SJCRH30 (cell line): ENCODE measurements around the gene C1orf74. TPM values are rescaled to one million over a fixed set of nuclear protein-coding genes. Genes with fewer than 3 reads are reported as not detected.
A peak's percentile ranks its signal among the peaks of the same experiment; 100 is the strongest.

Source experiments
- DNase-seq, 2 experiments: peaks; one replicate each; pipeline ENCODE4 v3.0.0-alpha.2; 2015 to 2020
- H3K27ac ChIP-seq: fragments of 250-450 bp; sonication (Bioruptor Pico); 2 replicates; pipeline ENCODE4 v1.5.1; 2020; ENCODE audit warnings: mild to moderate bottlenecking, moderate library complexity
- H3K27me3 ChIP-seq: fragments of 250-450 bp; sonication (Bioruptor Pico); 2 replicates; pipeline ENCODE4 v1.5.1; 2020; ENCODE audit warnings: mild to moderate bottlenecking, moderate library complexity
- H3K36me3 ChIP-seq: fragments of 250-450 bp; sonication (Bioruptor Pico); 2 replicates; pipeline ENCODE4 v1.5.1; 2020; ENCODE audit warnings: mild to moderate bottlenecking, moderate library complexity
- H3K4me1 ChIP-seq: fragments of 250-450 bp; sonication (Bioruptor Pico); 2 replicates; pipeline ENCODE4 v1.5.1; 2020; ENCODE audit warnings: mild to moderate bottlenecking, moderate library complexity
- H3K4me3 ChIP-seq: fragments of 250-450 bp; sonication (Bioruptor Pico); 2 replicates; pipeline ENCODE4 v1.5.1; 2020; ENCODE audit warnings: mild to moderate bottlenecking, moderate library complexity
- H3K9me3 ChIP-seq: fragments of 250-450 bp; sonication (Bioruptor Pico); replicated peaks from 2 replicates; pipeline ENCODE4 v1.5.1; 2020; ENCODE audit warnings: mild to moderate bottlenecking, moderate library complexity
- total RNA-seq: library from RNA; depleted of rRNA; stranded (reverse); fragments of >200 nt; shearing (Covaris generic); gene quantifications from 2 replicates; pipeline ENCODE4 v1.2.3, GENCODE V29; 2014; rRNA removed

C1orf74 gene
- total RNA-seq, result 5.4 and 6.0 TPM in 2 replicates

DNA sequence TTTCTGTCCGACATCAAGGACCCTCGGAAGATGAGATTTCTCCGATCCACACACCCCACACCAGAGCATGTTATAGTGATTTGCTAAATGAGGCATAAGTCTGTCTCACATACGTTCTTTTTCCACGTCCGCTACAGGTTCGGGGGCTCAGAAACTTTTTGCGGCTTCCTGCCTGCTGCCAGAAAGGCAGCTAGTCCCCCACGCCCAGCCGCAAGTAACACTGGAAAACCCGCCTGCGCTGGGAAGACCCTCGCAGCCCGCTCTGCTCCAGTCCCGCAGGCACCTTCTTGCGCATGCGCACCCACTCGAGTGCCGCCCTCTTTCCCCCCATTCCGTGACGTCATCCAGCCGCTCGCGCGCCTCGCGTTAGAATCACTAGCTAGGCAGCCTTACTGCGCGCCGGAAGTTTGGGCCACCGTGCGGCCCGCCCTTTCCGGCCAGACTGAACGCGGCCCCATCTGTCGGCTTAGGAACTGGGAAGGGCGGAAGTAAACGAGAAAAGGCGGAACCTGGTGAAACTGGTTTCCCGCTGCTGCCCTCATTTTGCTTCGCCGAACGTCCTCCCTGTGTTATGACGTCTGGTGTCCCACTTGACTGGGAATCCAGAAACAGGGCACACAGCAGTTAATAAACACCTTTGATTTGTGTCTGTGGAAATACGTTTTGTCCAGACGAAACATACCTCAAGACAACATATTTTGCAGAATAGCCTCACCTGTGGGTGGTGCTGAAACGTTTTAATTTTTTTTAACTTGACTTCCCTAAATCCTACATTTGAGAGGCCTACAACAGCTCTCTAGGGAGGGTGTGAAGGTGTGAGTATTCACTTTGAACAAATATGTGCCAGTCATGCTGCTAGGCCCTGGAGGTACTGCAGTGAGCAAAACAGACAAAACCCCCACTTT is at the start of gene C1orf74:
C1orf74 (minus strand) TSS at position 295 of the 905 bp plus-strand sequence. CDS start 925 bp downstream, outside the sequence.
- no peaks in the 10 kb centered on the region for H3K27me3 ChIP-seq
- H3K4me1 ChIP-seq, result peaks cover 9% of the 10 kb centered on the region; the same call in 1 of the 2 replicates
- peak within 1 kb of the TSS; percentile 68 for H3K4me3 ChIP-seq
- DNase-seq, result peak; percentile 99 to 100
- H3K9me3 ChIP-seq, result peaks cover 3% of the 10 kb centered on the region; the same call in 1 of the 2 replicates
- H3K36me3 ChIP-seq, result no peaks in the 10 kb centered on the region
- H3K27ac ChIP-seq, result peak within 1 kb of the TSS; percentile 68

DNA sequence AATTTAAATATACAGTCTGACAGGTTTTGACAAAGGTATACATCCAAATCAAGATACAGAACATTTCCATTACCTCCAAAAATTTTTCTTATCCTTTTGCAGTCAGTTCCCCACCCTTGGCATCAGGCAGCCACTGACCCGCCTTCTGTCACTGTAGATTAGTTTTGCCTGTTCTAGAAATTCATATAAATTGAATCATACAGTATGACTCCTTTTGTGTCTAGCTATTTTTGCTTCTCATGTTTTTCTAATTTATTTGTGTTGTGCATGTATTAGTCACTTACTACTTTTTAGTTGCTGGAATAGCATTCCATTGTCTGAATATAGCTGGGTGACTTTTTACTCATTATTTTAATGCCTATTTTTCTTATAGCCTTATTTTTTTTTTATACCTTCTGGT is 47.3 kb upstream of the C1orf74 start:
- H3K9me3 ChIP-seq, result no peaks in the 10 kb centered on the region
- no peaks in the 10 kb centered on the region; the same call in 1 of the 2 replicates for H3K4me1 ChIP-seq
- no peak overlapping the region for H3K4me3 ChIP-seq
- peaks cover 53% of the 10 kb centered on the region for H3K36me3 ChIP-seq
- H3K27ac ChIP-seq, result no peak overlapping the region
- no peak for DNase-seq
- no peaks in the 10 kb centered on the region for H3K27me3 ChIP-seq

DNA sequence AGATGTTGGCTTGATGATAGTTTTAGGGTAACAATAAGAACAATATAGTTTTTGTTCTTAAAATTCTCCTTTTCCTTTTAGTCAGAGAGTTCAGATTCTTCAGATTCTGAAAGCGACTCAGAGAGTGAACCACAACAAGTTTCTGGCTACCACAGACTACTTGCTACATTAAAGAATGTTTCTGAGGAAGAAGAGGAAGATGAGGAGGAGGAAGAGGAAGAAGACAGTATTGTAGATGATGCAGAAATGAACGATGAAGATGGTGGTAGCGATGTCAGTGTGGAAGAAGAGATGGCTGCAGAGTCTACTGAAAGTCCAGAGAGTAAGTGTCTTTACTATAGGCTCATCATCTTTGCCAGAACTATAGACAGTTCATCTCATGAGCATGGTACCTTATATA is 46.4 kb upstream of the C1orf74 start:
- Histone ChIP-seq H3K4me3 (no peak overlapping the region), H3K27me3 (no peaks in the 10 kb centered on the region), H3K4me1 (no peaks in the 10 kb centered on the region; the same call in 1 of the 2 replicates), H3K36me3 (peaks cover 45% of the 10 kb centered on the region), H3K27ac (no peak overlapping the region), H3K9me3 (no peaks in the 10 kb centered on the region)
- no peak for DNase-seq

DNA sequence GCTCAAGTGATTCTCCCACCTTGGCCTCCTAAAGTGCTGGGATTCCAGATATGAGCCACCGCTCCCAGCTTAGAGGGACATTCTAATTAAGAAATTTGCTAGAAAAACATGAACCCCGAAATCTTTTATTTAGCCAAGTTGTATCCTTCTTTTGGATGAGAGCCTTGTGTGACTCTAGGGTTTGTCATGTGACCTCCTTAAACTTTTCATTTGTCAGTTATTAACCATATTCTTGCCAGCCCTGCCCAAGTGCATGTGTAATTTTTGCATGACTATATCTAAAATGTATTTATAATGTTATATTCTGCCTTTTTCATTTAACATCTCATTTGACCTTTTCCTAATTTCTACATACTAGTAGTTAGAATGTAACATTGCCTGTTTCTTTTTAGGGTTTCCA is 45.4 kb upstream of the C1orf74 start:
- H3K27ac ChIP-seq, result no peak overlapping the region
- peaks cover 38% of the 10 kb centered on the region for H3K36me3 ChIP-seq
- no peaks in the 10 kb centered on the region; the same call in 1 of the 2 replicates for H3K4me1 ChIP-seq
- no peak overlapping the region for H3K4me3 ChIP-seq
- H3K9me3 ChIP-seq, result no peaks in the 10 kb centered on the region
- no peak for DNase-seq
- no peaks in the 10 kb centered on the region for H3K27me3 ChIP-seq

DNA sequence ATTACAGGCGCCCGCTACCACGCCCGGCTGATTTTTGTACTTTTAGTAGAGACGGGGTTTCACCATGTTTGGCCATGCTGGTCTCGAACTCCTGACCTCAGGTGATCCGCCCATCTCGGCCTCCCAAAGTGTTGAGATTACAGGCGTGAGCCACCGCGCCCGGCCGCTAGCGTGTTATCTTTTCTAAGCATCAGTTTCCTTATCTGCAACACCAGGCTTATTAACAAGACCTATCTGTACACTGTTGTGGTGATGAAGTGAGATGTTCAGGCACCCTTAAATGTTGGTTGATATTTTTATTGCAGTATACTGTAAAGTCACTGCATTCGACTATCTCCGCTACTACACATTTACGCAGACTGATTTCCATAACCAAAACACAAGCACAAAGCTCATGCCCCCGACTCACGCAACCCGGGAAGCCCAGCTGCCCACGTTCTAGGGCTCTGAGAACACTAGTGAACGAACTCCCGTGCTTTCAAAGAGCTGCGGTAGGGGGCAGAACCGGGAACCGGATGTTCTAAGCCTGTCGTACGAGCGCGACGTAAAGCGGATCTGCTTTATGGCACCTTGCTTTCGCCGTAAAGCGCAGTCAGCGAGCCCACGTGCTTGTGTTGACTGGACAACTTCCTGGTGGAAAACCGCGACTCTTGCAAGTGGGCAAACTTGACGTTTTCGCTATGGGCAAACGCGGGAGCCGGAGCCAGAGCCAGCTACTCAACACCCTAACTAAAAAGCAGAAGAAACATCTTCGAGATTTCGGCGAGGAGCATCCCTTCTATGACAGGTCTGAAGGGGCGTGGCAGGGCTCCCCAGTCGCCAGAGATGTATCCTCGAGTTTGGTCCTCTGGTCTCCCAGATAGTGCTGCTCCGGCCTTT is 43.3 kb upstream of the C1orf74 start, which contains the start of gene UTP25:
UTP25 (plus strand) TSS at position 589 of the 879 bp plus-strand sequence; CDS start at position 681, 92 bp downstream.
- Histone ChIP-seq H3K4me3 (peak within 1 kb of the TSS; percentile 76), H3K36me3 (peaks cover 18% of the 10 kb centered on the region)

GRCh38 chr1:209825591-209826434 is 41.5 kb upstream of the C1orf74 start:
- Histone ChIP-seq H3K4me1 (no peaks in the 10 kb centered on the region; the same call in 1 of the 2 replicates), H3K27me3 (no peaks in the 10 kb centered on the region), H3K9me3 (no peaks in the 10 kb centered on the region), H3K27ac (no peak overlapping the region), H3K36me3 (peaks cover 2% of the 10 kb centered on the region), H3K4me3 (no peak overlapping the region)
- no peak for DNase-seq

More for the DNA sequence above, 43.3 kb upstream of the C1orf74 start, which contains the start of gene UTP25:
- peak; percentile 95 to 99 for DNase-seq
- Histone ChIP-seq H3K27me3 (no peaks in the 10 kb centered on the region), H3K27ac (peak within 1 kb of the TSS; percentile 54), H3K4me1 (no peaks in the 10 kb centered on the region; the same call in 1 of the 2 replicates), H3K9me3 (no peaks in the 10 kb centered on the region)

GRCh38 chr1:209823143-209824041 is 39.0 kb upstream of the C1orf74 start:
- no peaks in the 10 kb centered on the region for H3K4me1 ChIP-seq
- H3K36me3 ChIP-seq, result no peaks in the 10 kb centered on the region
- H3K4me3 ChIP-seq, result peak overlapping the region; percentile 37
- no peak overlapping the region; the same call in 1 of the 2 replicates for H3K27ac ChIP-seq
- no peaks in the 10 kb centered on the region for H3K9me3 ChIP-seq
- DNase-seq, result peak; percentile 28 to 87
- no peaks in the 10 kb centered on the region for H3K27me3 ChIP-seq

DNA sequence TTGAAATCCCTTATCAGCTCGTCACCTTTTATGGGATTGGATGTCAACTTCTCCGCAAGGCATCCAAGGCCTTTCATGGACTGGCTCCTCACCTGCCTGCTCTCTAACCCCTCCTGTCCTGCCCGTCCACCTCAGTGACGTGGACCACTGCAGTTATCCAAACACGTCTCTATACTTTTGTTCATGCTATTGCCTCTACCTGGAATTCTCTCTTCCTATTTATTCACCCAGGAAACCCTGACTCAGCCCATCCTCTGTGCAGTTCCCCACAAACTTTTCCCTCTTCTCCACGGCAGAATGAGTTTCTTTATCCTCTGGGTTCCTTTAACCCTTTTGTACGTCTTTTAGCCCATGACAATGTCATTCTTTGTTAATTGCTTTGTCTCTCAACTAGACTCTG is 38.3 kb upstream of the C1orf74 start:
- no peak for DNase-seq
- H3K27ac ChIP-seq, result no peak overlapping the region
- H3K4me1 ChIP-seq, result no peaks in the 10 kb centered on the region
- no peaks in the 10 kb centered on the region for H3K27me3 ChIP-seq
- H3K36me3 ChIP-seq, result no peaks in the 10 kb centered on the region
- H3K9me3 ChIP-seq, result no peaks in the 10 kb centered on the region
- H3K4me3 ChIP-seq, result peak overlapping the region; percentile 37; the same call in 1 of the 2 replicates

- Histone ChIP-seq H3K36me3 (no peaks in the 10 kb centered on the region), H3K4me1 (no peaks in the 10 kb centered on the region; the same call in 1 of the 2 replicates), H3K4me3 (no peak overlapping the region), H3K9me3 (no peaks in the 10 kb centered on the region), H3K27me3 (no peaks in the 10 kb centered on the region), H3K27ac (no peak overlapping the region)
- no peak for DNase-seq
These were observed 36.6 kb upstream of the C1orf74 start for GRCh38 chr1:209820986-209821385.

GRCh38 chr1:209819058-209819457 is 34.7 kb upstream of the C1orf74 start:
- H3K27me3 ChIP-seq, result no peaks in the 10 kb centered on the region
- no peak for DNase-seq
- no peaks in the 10 kb centered on the region for H3K9me3 ChIP-seq
- H3K27ac ChIP-seq, result no peak overlapping the region
- peaks cover 6% of the 10 kb centered on the region; the same call in 1 of the 2 replicates for H3K4me1 ChIP-seq
- no peak overlapping the region for H3K4me3 ChIP-seq
- no peaks in the 10 kb centered on the region for H3K36me3 ChIP-seq

- Histone ChIP-seq H3K4me1 (peaks cover 6% of the 10 kb centered on the region; the same call in 1 of the 2 replicates), H3K36me3 (no peaks in the 10 kb centered on the region), H3K9me3 (no peaks in the 10 kb centered on the region), H3K27me3 (0 out of 2 replicates have a peak, but pooled peaks cover 4% of the 10 kb centered on the region), H3K27ac (no peak overlapping the region), H3K4me3 (no peak overlapping the region)
- DNase-seq, result no peak
These were observed 33.3 kb upstream of the C1orf74 start for GRCh38 chr1:209817691-209818090.

DNA sequence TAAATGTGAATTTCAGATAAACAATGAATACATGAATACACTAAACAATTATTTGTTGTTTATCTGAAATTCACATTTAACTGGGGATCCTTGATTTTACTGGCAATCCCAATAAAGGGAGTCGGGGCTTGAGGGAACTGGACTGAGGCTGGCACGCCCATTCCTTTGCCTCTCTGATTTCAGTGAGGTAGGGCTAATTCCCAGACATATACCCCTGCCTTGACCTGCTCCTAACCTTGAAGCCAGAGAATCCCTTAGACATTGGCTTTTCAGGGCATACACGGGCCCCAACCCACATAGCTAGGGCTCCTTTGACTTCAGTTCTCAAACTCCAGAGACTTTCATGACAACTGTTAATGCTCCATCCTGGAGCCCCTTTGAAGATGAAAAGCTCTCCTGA is 32.6 kb upstream of the C1orf74 start:
- no peaks in the 10 kb centered on the region for H3K9me3 ChIP-seq
- H3K4me1 ChIP-seq, result peaks cover 6% of the 10 kb centered on the region; the same call in 1 of the 2 replicates
- H3K4me3 ChIP-seq, result no peak overlapping the region
- no peak for DNase-seq
- H3K36me3 ChIP-seq, result no peaks in the 10 kb centered on the region
- no peak overlapping the region for H3K27ac ChIP-seq
- 0 out of 2 replicates have a peak, but pooled peaks cover 4% of the 10 kb centered on the region for H3K27me3 ChIP-seq

GRCh38 chr1:209815931-209816341 is 31.6 kb upstream of the C1orf74 start:
- Histone ChIP-seq H3K4me3 (no peak overlapping the region), H3K4me1 (peaks cover 6% of the 10 kb centered on the region; the same call in 1 of the 2 replicates), H3K36me3 (no peaks in the 10 kb centered on the region), H3K9me3 (no peaks in the 10 kb centered on the region), H3K27ac (no peak overlapping the region), H3K27me3 (0 out of 2 replicates have a peak, but pooled peaks cover 4% of the 10 kb centered on the region)
- no peak for DNase-seq
